A673 (cell line): ENCODE results near the gene CCRL2. TPM values are rescaled to one million over a fixed set of nuclear protein-coding genes. Genes with fewer than 3 reads are reported as not detected.

ENCODE experiments used
- BruUV-seq: library from RNA; stranded (reverse); fragments of 400-500 nt; replicated peaks from 2 replicates; lab custom pipeline; 2021; lab: Mats Ljungman, UMichigan
- CTCF ChIA-PET: fragments of 300-600 bp; sonication (Branson Sonifier 250); formaldehyde crosslinking; loops from one replicate; lab custom pipeline; 2022; ENCODE audit warnings: antibody characterized with exemption; lab: Charles Lee
- POLR2A ChIA-PET: fragments of 300-600 bp; sonication (Branson Sonifier 250); formaldehyde crosslinking; loops from one replicate; lab custom pipeline; 2022; ENCODE audit warnings: antibody characterized with exemption; ENCODE audit not compliant: low non-redundant PET; lab: Charles Lee
- DNase-seq: peaks from one replicate; pipeline ENCODE4 v3.0.0-alpha.2; 2015; ENCODE audit warnings: low spot score
- H3K27ac ChIP-seq: fragments of 200-600 bp; sonication (generic); 2 replicates; pipeline ENCODE4 v1.5.1; 2016; ENCODE audit warnings: mixed run types, low read depth, mild to moderate bottlenecking, mixed read lengths, antibody characterized with exemption, low read length; ENCODE audit not compliant: poor library complexity, severe bottlenecking
- H3K27me3 ChIP-seq: fragments of 200-600 bp; sonication (generic); replicated peaks from 2 replicates; pipeline ENCODE4 v1.6.1; 2017; ENCODE audit warnings: mixed run types, low read depth, mild to moderate bottlenecking, mixed read lengths, antibody characterized with exemption, low read length; ENCODE audit not compliant: insufficient read depth, poor library complexity
- H3K36me3 ChIP-seq: fragments of 200-600 bp; sonication (generic); 2 replicates; pipeline ENCODE4 v1.6.1; 2016; ENCODE audit warnings: mixed run types, mild to moderate bottlenecking, mixed read lengths, antibody characterized with exemption, low read length; ENCODE audit not compliant: insufficient read depth, poor library complexity, severe bottlenecking
- H3K4me1 ChIP-seq: fragments of 200-600 bp; sonication (generic); 2 replicates; pipeline ENCODE4 v1.6.1; 2017; ENCODE audit warnings: mixed run types, mild to moderate bottlenecking, mixed read lengths, antibody characterized with exemption, low read length; ENCODE audit not compliant: insufficient read depth, poor library complexity, severe bottlenecking
- H3K4me3 ChIP-seq: fragments of 200-600 bp; sonication (generic); 2 replicates; pipeline ENCODE4 v1.5.1; 2016; ENCODE audit warnings: low read depth, mixed run types, mild to moderate bottlenecking, mixed read lengths, low read length; ENCODE audit not compliant: poor library complexity, severe bottlenecking
- H3K9me3 ChIP-seq: fragments of 200-600 bp; sonication (generic); 2 replicates; pipeline ENCODE4 v1.6.1; 2016; ENCODE audit warnings: mixed run types, low read depth, mild to moderate bottlenecking, mixed read lengths, antibody characterized with exemption, low read length; ENCODE audit not compliant: poor library complexity, severe bottlenecking
- EZH2 ChIP-seq: fragments of 200-600 bp; sonication (generic); IDR thresholded peaks from 2 replicates; pipeline ENCODE4 v1.6.1; 2017; ENCODE audit warnings: borderline replicate concordance, low read depth, mild to moderate bottlenecking, mixed read lengths, antibody characterized with exemption, low read length; ENCODE audit not compliant: poor library complexity, severe bottlenecking
- intact Hi-C: fragments of 100-400 bp; cut with micrococcal nuclease; formaldehyde crosslinking; loops from one replicate; pipeline ENCODE4 v1.10.0; 2022; ENCODE audit not compliant: unreplicated experiment
- total RNA-seq: library from RNA; stranded (reverse); gene quantifications from 2 replicates; pipeline ENCODE4 v1.2.3, GENCODE V29; 2021
- TF ChIP-seq, protein P1 (sequence below): fragments of 300-800, 200-600 bp; sonication (generic); conservative IDR thresholded peaks from 2 replicates; pipeline ENCODE4 v1.5.1; 2017; ENCODE audit warnings: low read depth, mild to moderate bottlenecking, antibody characterized with exemption, low read length, moderate library complexity, mixed read lengths

CCRL2 gene
- total RNA-seq, 1 experiment from 2014 or later = not detected

DNA sequence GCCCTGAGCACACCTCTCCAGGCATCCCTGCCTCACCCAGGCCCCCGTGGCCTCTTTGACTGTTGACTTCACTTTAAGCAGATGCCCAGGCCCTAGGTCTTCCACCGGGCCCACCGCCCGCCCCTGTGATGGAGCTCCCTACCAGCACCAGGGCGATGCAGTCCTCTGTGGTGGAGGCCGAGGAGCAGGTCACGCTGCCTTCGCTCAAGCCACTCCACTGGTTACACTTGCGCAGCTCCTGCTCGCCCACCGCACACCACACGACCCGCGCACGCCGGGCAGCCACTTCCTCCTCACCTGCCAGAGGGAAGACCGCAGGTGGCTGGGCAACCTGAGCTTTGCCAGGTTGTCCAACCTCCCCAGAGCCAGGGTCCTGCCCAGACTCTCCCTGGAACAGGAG is 41.7 kb downstream of the CCRL2 start:
- intact Hi-C loops = no loop called here
- no peak for TF ChIP-seq EZH2
- TF ChIP-seq, protein P1, sequence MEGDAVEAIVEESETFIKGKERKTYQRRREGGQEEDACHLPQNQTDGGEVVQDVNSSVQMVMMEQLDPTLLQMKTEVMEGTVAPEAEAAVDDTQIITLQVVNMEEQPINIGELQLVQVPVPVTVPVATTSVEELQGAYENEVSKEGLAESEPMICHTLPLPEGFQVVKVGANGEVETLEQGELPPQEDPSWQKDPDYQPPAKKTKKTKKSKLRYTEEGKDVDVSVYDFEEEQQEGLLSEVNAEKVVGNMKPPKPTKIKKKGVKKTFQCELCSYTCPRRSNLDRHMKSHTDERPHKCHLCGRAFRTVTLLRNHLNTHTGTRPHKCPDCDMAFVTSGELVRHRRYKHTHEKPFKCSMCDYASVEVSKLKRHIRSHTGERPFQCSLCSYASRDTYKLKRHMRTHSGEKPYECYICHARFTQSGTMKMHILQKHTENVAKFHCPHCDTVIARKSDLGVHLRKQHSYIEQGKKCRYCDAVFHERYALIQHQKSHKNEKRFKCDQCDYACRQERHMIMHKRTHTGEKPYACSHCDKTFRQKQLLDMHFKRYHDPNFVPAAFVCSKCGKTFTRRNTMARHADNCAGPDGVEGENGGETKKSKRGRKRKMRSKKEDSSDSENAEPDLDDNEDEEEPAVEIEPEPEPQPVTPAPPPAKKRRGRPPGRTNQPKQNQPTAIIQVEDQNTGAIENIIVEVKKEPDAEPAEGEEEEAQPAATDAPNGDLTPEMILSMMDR = no peak
- Histone ChIP-seq H3K27ac (no peak overlapping the region), H3K9me3 (no peaks in the 10 kb centered on the region), H3K27me3 (no peaks in the 10 kb centered on the region), H3K36me3 (no peaks in the 10 kb centered on the region), H3K4me1 (no peaks in the 10 kb centered on the region), H3K4me3 (no peak overlapping the region)
- BruUV-seq = no TSS peak
- DNase-seq = no peak
- ChIA-PET CTCF (no interaction called here), POLR2A (no interaction called here)

DNA sequence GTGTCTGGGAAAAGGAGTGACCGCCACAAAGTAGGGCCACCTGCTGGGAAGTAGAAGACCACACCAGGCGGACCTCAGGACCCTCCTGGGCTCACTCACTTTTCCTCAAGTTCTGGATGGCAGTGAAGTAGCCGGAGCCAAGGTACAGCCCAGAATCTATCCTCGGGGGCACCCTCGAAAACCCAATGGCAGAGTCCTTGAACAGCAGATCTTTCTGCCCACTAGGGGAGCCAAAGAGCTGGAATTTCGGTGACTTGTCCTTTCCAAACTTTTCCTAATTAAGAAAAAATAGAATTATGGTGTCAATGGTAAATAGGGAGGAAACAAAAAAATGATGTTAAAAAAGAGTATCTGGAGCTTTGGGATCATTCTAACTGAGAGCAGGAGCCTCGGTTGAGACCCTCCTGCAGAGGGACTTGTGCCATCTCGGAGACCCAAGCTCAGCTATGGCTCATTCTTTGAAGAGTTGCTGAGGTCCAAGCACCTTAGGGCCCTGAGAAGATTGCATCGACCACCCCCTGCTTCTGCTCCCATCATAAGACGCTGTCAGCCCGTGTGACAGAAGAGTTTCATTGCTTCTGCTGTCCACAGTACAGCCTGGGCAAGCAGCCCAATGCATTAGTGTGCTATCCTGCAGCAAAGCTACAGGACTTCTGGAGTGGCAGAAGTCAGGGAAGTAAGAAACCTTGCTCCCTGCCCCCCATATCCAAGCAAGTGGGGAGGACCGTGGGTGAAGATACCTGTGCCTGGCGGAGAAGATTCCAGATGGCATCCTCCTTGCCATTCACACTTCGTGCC is 42.9 kb downstream of the CCRL2 start:
- Histone ChIP-seq H3K4me3 (no peak overlapping the region), H3K9me3 (no peaks in the 10 kb centered on the region), H3K27me3 (no peaks in the 10 kb centered on the region), H3K27ac (no peak overlapping the region), H3K4me1 (no peaks in the 10 kb centered on the region), H3K36me3 (no peaks in the 10 kb centered on the region)
- ChIA-PET CTCF (no interaction called here), POLR2A (no interaction called here)
- no peak for DNase-seq
- no peak for TF ChIP-seq EZH2
- TF ChIP-seq, protein P1 = peak; percentile 66
- intact Hi-C loops = no loop called here
- BruUV-seq = no TSS peak

DNA sequence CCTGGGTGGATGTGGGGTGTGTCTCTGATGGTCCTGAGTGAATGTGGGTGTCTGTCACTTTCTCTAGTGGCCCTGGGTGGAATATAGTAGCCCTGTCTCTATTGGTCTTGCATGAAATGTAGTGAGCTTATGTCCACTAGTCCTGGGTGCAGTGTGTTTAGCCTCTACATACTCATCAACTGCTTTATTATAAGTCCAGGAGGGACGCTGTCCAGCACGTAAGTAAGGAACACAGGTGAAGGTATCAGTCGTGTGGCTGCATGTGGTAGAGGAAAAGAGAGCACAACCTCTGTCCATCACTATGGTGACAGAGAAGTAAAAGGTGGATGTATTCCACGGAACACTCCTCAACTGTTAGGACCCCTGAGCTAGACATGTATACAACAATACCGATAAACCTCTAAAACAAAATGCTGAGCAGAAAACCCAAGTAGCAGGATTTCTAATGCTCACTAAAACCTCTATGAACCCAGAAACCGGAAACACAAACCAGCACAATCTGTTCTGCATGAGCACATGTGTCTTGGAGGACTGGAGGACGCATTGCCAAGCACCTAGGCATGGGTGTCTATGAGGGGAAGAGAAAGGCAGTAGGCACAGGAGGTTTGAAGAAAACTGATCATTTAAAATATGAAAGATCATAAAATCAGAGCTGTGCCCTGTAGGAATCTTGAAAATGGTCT is 46.6 kb downstream of the CCRL2 start:
- CTCF ChIA-PET = no interaction called here
- H3K27me3 ChIP-seq = no peaks in the 10 kb centered on the region
- intact Hi-C loops = no loop called here
- no peak overlapping the region for H3K4me3 ChIP-seq
- H3K9me3 ChIP-seq = no peaks in the 10 kb centered on the region
- POLR2A ChIA-PET = no interaction called here
- no peak for DNase-seq
- H3K36me3 ChIP-seq = no peaks in the 10 kb centered on the region
- BruUV-seq = no TSS peak
- TF ChIP-seq EZH2 = no peak
- TF ChIP-seq, protein P1 = no peak
- H3K27ac ChIP-seq = no peak overlapping the region
- no peaks in the 10 kb centered on the region for H3K4me1 ChIP-seq
